Neural crest cell (in vitro differentiated cells): Measurements from ENCODE around the gene PAQR5. TPM values are rescaled to one million over a fixed set of nuclear protein-coding genes. Genes with fewer than 3 reads are reported as not detected.

Experiments used
- DNase-seq: peaks from one replicate; pipeline ENCODE4 v3.0.0; 2021; ENCODE audit warnings: low read depth, mixed read lengths, low spot score
- H3K27ac Mint-ChIP-seq: one replicate; pipeline ENCODE4 v1.8.0; 2021; ENCODE audit warnings: mild to moderate bottlenecking, mixed read lengths; ENCODE audit not compliant: unreplicated experiment
- H3K27me3 Mint-ChIP-seq: 2 replicates; pipeline ENCODE4 v1.8.0; 2021; ENCODE audit warnings: low read depth, mild to moderate bottlenecking, mixed read lengths
- H3K36me3 Mint-ChIP-seq: 2 replicates; pipeline ENCODE4 v1.8.0; 2021; ENCODE audit warnings: low read depth, mild to moderate bottlenecking, mixed read lengths
- H3K4me1 Mint-ChIP-seq: 2 replicates; pipeline ENCODE4 v1.8.0; 2021; ENCODE audit warnings: mixed read lengths
- H3K4me3 Mint-ChIP-seq: one replicate; pipeline ENCODE4 v1.8.0; 2021; ENCODE audit warnings: mild to moderate bottlenecking, mixed read lengths
- H3K9me3 Mint-ChIP-seq: 2 replicates; pipeline ENCODE4 v1.8.0; 2021; ENCODE audit warnings: mixed read lengths
- CTCF ChIP-seq: fragments of 200-600 bp; sonication (generic); conservative IDR thresholded peaks from 2 replicates; pipeline ENCODE4 v1.5.0; 2021; ENCODE audit warnings: antibody characterized with exemption, mild to moderate bottlenecking
- total RNA-seq: library from RNA; stranded (reverse); gene quantifications from 2 replicates; pipeline ENCODE4 v1.2.1, GENCODE V29; 2021

Gene PAQR5
- total RNA-seq, 1 donor from 2014 or later: 0.21 TPM

- no peak overlapping the region for H3K27ac Mint-ChIP-seq
- no peak for DNase-seq
- H3K36me3 Mint-ChIP-seq: no peaks in the 10 kb centered on the region
- peaks cover 6% of the 10 kb centered on the region for H3K4me1 Mint-ChIP-seq
- TF ChIP-seq CTCF: no peak
- no peaks in the 10 kb centered on the region for H3K27me3 Mint-ChIP-seq
- H3K9me3 Mint-ChIP-seq: no peaks in the 10 kb centered on the region
- H3K4me3 Mint-ChIP-seq: no peak overlapping the region
These were observed 87.1 kb downstream of the PAQR5 start for GRCh38 chr15:69385831-69386230.

DNA sequence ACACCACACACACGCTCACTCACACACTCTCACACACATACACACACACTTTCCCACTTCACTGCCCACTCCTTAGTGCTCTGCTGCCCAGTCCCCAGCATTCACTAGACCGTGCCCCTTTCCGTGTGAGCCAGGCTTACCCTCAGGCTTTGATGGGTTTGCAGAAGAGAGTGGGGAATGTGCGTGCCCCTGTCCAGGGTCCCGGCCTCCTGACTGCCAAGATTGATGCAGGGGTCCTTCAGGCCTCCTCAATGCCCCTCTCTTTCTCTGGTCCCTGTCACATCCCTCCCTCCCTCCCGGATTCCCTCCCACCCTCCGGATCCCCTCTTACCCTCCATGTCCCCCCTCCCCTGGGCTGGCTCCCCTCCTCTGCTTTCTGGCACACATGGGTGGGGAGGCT is 87.6 kb downstream of the PAQR5 start:
- H3K4me3 Mint-ChIP-seq: no peak overlapping the region
- H3K4me1 Mint-ChIP-seq: peaks cover 6% of the 10 kb centered on the region
- no peak for TF ChIP-seq CTCF

GRCh38 chr15:69388260-69388705 is 89.6 kb downstream of the PAQR5 start:
- Mint-ChIP-seq H3K4me3 (no peak overlapping the region), H3K4me1 (peaks cover 11% of the 10 kb centered on the region), H3K36me3 (no peaks in the 10 kb centered on the region), H3K27ac (no peak overlapping the region), H3K9me3 (no peaks in the 10 kb centered on the region), H3K27me3 (no peaks in the 10 kb centered on the region)
- no peak for TF ChIP-seq CTCF
- DNase-seq: no peak

More for the DNA sequence above, 87.6 kb downstream of the PAQR5 start:
- no peaks in the 10 kb centered on the region for H3K36me3 Mint-ChIP-seq
- H3K27me3 Mint-ChIP-seq: no peaks in the 10 kb centered on the region
- no peak overlapping the region for H3K27ac Mint-ChIP-seq
- DNase-seq: no peak
- no peaks in the 10 kb centered on the region for H3K9me3 Mint-ChIP-seq

DNA sequence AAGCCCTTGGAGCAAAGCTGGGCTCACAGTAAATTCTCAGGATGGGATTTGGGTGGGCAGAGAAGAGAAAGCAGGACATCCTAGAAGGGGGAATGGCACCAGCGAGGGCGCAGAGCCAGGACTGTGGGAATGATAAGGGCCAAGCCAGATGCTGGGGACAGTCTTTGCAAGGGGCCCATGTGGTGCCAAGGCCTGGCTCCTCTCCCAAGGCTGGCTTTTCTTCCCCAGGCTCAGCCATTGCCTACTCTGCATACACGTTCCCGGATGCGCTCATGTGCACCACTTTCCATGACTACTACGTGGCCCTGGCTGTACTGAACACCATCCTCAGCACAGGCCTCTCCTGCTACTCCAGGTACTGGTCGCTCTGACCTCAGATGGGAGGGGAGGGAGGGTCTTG is 90.7 kb downstream of the PAQR5 start:
- no peak for TF ChIP-seq CTCF
- no peak overlapping the region for H3K4me3 Mint-ChIP-seq
- H3K36me3 Mint-ChIP-seq: no peaks in the 10 kb centered on the region
- no peaks in the 10 kb centered on the region for H3K27me3 Mint-ChIP-seq
- H3K4me1 Mint-ChIP-seq: peaks cover 20% of the 10 kb centered on the region
- no peak for DNase-seq
- H3K9me3 Mint-ChIP-seq: no peaks in the 10 kb centered on the region
- no peak overlapping the region for H3K27ac Mint-ChIP-seq

GRCh38 chr15:69390575-69390974 is 91.9 kb downstream of the PAQR5 start:
- no peak for DNase-seq
- H3K27me3 Mint-ChIP-seq: no peaks in the 10 kb centered on the region
- H3K4me3 Mint-ChIP-seq: no peak overlapping the region
- peaks cover 25% of the 10 kb centered on the region for H3K4me1 Mint-ChIP-seq
- H3K36me3 Mint-ChIP-seq: no peaks in the 10 kb centered on the region
- H3K27ac Mint-ChIP-seq: no peak overlapping the region
- no peak for TF ChIP-seq CTCF
- no peaks in the 10 kb centered on the region for H3K9me3 Mint-ChIP-seq
